ENCODE results near the gene ANKRD7.
A peak's percentile ranks its signal among the peaks of the same experiment; 100 is the strongest.

ANKRD7 gene

GRCh38 chr7:118224521-118224920 is at the start of gene ANKRD7:
ANKRD7 (plus strand) TSS chr7:118224704; CDS start chr7:118224831, 127 bp downstream.
- DNase-seq (ENCODE audit: low read depth): no peak

GRCh38 chr7:118175740-118176139 is 48.8 kb upstream of the ANKRD7 start:
- DNase-seq (ENCODE audit: low read depth): no peak

GRCh38 chr7:118179191-118179590 is 45.3 kb upstream of the ANKRD7 start:
- no peak for DNase-seq (ENCODE audit: low read depth)

GRCh38 chr7:118182593-118183427 is 41.7 kb upstream of the ANKRD7 start:
- no peak for DNase-seq (ENCODE audit: low read depth)

GRCh38 chr7:118183428-118183785 is 41.1 kb upstream of the ANKRD7 start:
- DNase-seq (ENCODE audit: low read depth): no peak

GRCh38 chr7:118183786-118184564 is 40.5 kb upstream of the ANKRD7 start, which contains the start of gene LSM8:
LSM8 (plus strand) TSS chr7:118184164; CDS start chr7:118184224, 60 bp downstream.
- DNase-seq (ENCODE audit: low read depth): peak; percentile 96

GRCh38 chr7:118184565-118184940 is 40.0 kb upstream of the ANKRD7 start:
- DNase-seq (ENCODE audit: low read depth): no peak

GRCh38 chr7:118185163-118185860 is 39.2 kb upstream of the ANKRD7 start:
- DNase-seq (ENCODE audit: low read depth): no peak

- no peak for DNase-seq (ENCODE audit: low read depth)
These were observed 38.0 kb upstream of the ANKRD7 start for GRCh38 chr7:118186501-118186900.

GRCh38 chr7:118194571-118194970 is 29.9 kb upstream of the ANKRD7 start:
- no peak for DNase-seq (ENCODE audit: low read depth)

GRCh38 chr7:118195837-118196474 is 28.5 kb upstream of the ANKRD7 start:
- peak; percentile 30 for DNase-seq (ENCODE audit: low read depth)

- no peak for DNase-seq (ENCODE audit: low read depth)
These were observed 22.4 kb upstream of the ANKRD7 start for GRCh38 chr7:118202061-118202460.

- peak; percentile 74 for DNase-seq (ENCODE audit: low read depth)
These were observed 10.3 kb upstream of the ANKRD7 start for GRCh38 chr7:118214051-118214832.

GRCh38 chr7:118214833-118215182 is 9.7 kb upstream of the ANKRD7 start:
- DNase-seq (ENCODE audit: low read depth): no peak

- no peak for DNase-seq (ENCODE audit: low read depth)
These were observed 7.3 kb upstream of the ANKRD7 start for GRCh38 chr7:118217210-118217619.

GRCh38 chr7:118218413-118219156 is 5.9 kb upstream of the ANKRD7 start:
- no peak for DNase-seq (ENCODE audit: low read depth)

- no peak for DNase-seq (ENCODE audit: low read depth)
These were observed 5.4 kb upstream of the ANKRD7 start for GRCh38 chr7:118219157-118219512.

GRCh38 chr7:118220583-118220982 is 3.9 kb upstream of the ANKRD7 start:
- DNase-seq (ENCODE audit: low read depth): no peak

GRCh38 chr7:118222591-118222990 is 1.9 kb upstream of the ANKRD7 start:
- DNase-seq (ENCODE audit: low read depth): no peak

GRCh38 chr7:118232837-118233236 is 8.3 kb downstream of the ANKRD7 start:
- no peak for DNase-seq (ENCODE audit: low read depth)

GRCh38 chr7:118233799-118234198 is 9.3 kb downstream of the ANKRD7 start:
- no peak for DNase-seq (ENCODE audit: low read depth)

Data from activated T-cell treated with anti-CD3 and anti-CD28 coated beads for 24 hours (primary cell).